ENCODE measurements around the gene DNAL1.

DNA sequence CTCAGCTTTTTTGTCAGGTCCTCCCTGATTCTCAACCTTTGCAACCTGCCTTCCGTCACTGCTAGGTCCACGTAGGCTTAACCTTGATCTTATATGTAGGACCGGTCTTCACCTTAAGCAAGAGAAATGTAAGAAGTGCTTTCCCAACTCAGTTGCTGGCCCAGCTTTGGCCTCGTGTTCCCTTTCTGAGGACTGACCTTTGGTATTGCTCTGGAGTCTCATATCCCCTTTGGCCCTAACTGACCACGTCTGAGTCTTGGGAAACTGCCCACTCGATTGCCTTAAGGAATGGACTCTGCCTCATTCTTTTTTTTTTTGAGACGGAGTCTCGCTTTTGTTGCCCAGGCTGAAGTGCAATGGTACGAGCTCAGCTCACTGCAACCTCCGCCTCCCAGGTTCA lies 24.5 kb upstream of the DNAL1 start:
- TF ChIP-seq ELF4 (IDR thresholded peaks at IDR 0.05) = no peak
- TF ChIP-seq FOXM1 (IDR thresholded peaks at IDR 0.05; ENCODE audit: borderline replicate concordance) = no peak
